MV-4-11 (cell line): Measurements from ENCODE around the gene CELF2.
A peak's percentile ranks its signal among the peaks of the same experiment; 100 is the strongest.

Experiments
- DNase-seq: peaks from one replicate; lab custom pipeline; 2025; lab: John Stamatoyannopoulos, UW

CELF2 gene

GRCh38 chr10:11023009-11023953 is 5.6 kb downstream of the CELF2 start:
- DNase-seq: no peak

GRCh38 chr10:11024596-11024995 is 6.9 kb downstream of the CELF2 start:
- peak; percentile 36 for DNase-seq

- no peak for DNase-seq
These were observed 8.3 kb downstream of the CELF2 start for GRCh38 chr10:11025978-11026377.

GRCh38 chr10:11026773-11027172 is 9.1 kb downstream of the CELF2 start:
- no peak for DNase-seq

GRCh38 chr10:11034762-11035161 is 17.1 kb downstream of the CELF2 start:
- no peak for DNase-seq

- no peak for DNase-seq
These were observed 17.8 kb downstream of the CELF2 start for GRCh38 chr10:11035301-11035991.

GRCh38 chr10:11036424-11037011 is 18.8 kb downstream of the CELF2 start:
- DNase-seq: no peak

- peak; percentile 25 for DNase-seq
These were observed 20.3 kb downstream of the CELF2 start for GRCh38 chr10:11037991-11038390.

- peak; percentile 5 for DNase-seq
These were observed 24.7 kb downstream of the CELF2 start for GRCh38 chr10:11042357-11042756.

- DNase-seq: no peak
These were observed 25.4 kb downstream of the CELF2 start for GRCh38 chr10:11043039-11043438.

- DNase-seq: no peak
These were observed 25.9 kb downstream of the CELF2 start for GRCh38 chr10:11043446-11044127.

- DNase-seq: no peak
These were observed 27.8 kb downstream of the CELF2 start for GRCh38 chr10:11045487-11045886.

GRCh38 chr10:11045995-11046775 is 28.5 kb downstream of the CELF2 start:
- DNase-seq: no peak

- DNase-seq: no peak
These were observed 29.1 kb downstream of the CELF2 start for GRCh38 chr10:11046776-11047160.

GRCh38 chr10:11048707-11049278 is 31.1 kb downstream of the CELF2 start:
- DNase-seq: no peak

GRCh38 chr10:11049806-11050205 is 32.1 kb downstream of the CELF2 start:
- DNase-seq: no peak

GRCh38 chr10:11050301-11051287 is 32.9 kb downstream of the CELF2 start:
- DNase-seq: no peak

GRCh38 chr10:11057018-11057417 is 39.3 kb downstream of the CELF2 start:
- DNase-seq: no peak

GRCh38 chr10:11057448-11057847 is 39.8 kb downstream of the CELF2 start:
- DNase-seq: no peak

GRCh38 chr10:11057994-11058393 is 40.3 kb downstream of the CELF2 start:
- DNase-seq: no peak
